Measurements from ENCODE around the gene TEAD3.

The TEAD3 gene

DNA sequence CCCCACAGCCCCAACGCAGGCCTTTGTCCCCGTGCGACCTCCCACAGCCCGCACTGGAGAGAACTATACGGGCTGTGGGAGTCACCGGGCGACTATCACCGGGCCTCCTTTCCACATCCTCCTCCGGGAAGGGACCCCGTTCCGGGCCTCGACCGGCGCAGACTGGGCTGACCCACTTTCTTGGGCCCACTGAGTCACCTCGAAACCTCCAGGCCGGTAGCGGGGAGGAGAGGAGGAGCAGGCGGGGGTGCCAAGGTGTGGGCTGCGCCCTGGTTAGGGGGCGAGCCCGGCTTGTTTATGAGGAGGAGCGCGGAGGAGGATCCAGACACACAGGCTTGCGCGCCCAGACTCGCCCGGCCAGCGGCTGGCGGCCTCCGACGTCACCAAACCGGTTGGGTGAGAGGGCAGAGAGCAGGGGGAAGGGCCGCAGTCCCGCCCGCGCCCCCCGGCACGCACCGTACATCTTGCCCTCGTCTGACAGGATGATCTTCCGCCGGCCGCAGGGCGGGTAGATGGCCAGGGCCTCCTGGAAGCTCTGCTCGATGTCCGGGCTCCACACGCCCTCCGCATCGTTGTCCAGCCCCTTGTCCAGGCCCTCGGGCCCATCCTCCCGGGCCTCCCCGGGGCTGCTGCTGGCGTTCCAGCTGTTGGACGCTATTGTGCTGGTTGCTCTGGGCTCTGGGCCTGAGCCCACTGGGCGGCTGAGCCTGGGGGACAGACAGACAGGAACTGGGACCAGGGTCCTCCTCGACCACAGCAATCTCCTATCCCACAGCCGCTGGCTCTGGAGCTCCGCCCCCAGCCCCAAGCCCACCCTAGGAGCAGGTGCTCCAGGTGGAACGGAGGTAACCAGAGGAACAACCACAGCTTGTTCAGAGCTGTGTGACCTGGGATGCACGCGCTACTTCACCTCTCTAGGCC is 10.6 kb downstream of the TEAD3 start:
- DNase-seq (ENCODE audit: low read depth), result peak; percentile 66
- TF ChIP-seq, protein P1, sequence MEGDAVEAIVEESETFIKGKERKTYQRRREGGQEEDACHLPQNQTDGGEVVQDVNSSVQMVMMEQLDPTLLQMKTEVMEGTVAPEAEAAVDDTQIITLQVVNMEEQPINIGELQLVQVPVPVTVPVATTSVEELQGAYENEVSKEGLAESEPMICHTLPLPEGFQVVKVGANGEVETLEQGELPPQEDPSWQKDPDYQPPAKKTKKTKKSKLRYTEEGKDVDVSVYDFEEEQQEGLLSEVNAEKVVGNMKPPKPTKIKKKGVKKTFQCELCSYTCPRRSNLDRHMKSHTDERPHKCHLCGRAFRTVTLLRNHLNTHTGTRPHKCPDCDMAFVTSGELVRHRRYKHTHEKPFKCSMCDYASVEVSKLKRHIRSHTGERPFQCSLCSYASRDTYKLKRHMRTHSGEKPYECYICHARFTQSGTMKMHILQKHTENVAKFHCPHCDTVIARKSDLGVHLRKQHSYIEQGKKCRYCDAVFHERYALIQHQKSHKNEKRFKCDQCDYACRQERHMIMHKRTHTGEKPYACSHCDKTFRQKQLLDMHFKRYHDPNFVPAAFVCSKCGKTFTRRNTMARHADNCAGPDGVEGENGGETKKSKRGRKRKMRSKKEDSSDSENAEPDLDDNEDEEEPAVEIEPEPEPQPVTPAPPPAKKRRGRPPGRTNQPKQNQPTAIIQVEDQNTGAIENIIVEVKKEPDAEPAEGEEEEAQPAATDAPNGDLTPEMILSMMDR (IDR thresholded peaks at IDR 0.05; ENCODE audit: low read length, missing control alignments), result no peak
- no peak overlapping the region for H3K4me3 ChIP-seq (replicated peaks; ENCODE audit: low read depth, low read length)

DNA sequence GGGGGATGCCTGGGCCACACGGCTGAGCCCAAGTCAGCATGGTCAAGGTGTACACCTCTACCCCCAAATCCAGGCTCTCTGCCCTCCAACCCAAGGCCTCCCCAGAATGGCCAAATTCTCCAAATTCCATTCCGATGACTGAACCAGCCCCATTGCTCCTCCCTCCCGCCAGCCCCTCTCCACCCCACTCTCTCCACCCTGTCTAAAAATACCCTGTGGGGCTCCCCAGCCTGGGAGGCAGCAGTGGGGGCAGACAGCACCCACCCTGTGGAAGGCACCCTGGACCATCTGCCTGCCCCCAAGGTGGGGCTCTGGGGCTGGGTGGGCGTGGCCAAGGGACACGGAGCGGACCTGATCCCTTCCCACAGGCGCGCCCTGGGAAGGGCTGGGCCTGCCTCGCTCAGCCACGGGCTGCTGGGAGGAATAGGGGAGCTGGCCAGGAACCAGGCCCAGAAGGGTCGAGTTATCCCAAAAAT is 11.4 kb downstream of the TEAD3 start:
- TF ChIP-seq, protein P1 (IDR thresholded peaks at IDR 0.05; ENCODE audit: low read length, missing control alignments), result no peak
- DNase-seq (ENCODE audit: low read depth), result peak; percentile 56
- no peak overlapping the region for H3K4me3 ChIP-seq (replicated peaks; ENCODE audit: low read depth, low read length)

DNA sequence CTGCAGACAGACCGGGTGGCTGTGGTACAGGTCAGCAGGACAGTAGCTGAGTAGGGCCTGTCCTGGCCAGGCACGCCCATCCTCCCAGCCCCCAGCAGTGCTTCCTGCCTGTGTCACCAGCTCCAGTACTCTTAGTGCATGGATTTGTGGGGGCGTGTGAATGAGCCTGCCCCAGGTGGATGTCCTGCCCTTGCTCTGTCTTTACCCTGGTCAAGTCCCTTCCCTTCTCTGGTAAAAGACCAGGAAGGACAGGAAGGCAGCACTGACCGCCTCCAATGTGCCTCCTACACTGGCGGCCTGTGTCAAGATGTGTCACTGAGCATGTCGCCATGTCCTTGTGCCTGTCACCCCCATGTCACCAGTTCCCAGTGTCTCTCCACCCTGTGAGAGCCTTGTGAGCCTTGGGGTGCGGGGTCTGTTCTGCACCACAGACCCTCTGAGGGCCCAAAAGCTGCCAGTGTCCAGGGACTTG is 11.9 kb downstream of the TEAD3 start:
- H3K4me3 ChIP-seq (replicated peaks; ENCODE audit: low read depth, low read length), result no peak overlapping the region
- TF ChIP-seq, protein P1 (IDR thresholded peaks at IDR 0.05; ENCODE audit: low read length, missing control alignments), result no peak
- no peak for DNase-seq (ENCODE audit: low read depth)

DNA sequence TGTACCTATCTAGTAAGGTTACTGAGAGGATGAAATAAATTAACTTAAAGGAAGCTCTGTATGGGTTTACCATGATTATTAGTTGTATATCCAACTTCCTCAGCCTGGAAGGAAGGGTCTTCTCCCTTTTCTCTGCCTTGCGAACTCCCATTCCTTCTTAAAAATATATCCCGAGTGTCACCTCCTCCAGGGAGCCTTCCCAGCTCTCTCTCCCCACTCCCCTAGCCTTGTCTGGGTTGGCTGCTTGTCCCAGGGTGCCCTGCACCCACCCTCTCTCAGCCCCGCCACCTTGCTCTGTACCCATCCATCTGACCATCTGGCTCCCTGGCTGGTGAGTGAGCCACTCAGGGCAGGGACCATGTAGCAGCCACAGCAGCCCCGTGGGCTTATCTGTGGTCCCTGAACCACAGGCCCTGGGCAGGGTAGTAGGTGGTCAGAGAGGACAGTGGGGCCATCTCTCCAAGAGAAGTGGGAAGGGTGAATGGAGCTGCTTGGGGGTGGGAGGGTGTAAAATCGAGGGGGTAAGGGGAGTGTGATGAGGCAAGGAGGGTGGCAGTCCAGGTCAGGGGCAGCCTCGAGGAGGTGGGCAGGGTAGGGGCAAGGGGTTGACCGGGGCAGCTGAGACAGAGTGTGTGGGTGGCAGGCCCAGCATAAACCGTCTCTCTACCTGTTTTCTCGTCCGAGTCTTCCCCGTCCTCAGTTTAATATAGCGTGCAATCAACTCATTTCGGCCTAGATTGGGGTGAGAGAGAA is 12.8 kb downstream of the TEAD3 start:
- no peak for DNase-seq (ENCODE audit: low read depth)
- no peak overlapping the region for H3K4me3 ChIP-seq (replicated peaks; ENCODE audit: low read depth, low read length)
- TF ChIP-seq, protein P1 (IDR thresholded peaks at IDR 0.05; ENCODE audit: low read length, missing control alignments), result no peak

DNA sequence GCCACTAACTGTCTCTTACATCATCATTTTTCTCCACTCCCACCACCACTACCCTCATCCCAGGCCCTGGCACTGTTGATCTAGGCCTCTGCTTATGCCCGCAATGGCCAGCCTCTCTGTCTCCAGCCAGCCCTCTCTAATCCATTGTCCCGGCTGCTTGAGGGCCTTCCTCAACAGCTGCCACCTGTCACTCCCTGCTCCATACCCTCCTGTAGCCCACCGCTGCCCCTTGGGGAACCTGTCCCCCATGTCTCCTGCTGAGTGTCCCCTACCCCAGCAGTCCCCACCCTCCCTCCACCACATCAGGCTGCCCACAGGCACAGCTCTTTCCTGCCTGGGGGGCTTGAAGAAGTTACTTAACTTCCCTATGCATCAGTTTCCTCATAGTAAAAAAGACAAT is 13.4 kb downstream of the TEAD3 start:
- no peak overlapping the region for H3K4me3 ChIP-seq (replicated peaks; ENCODE audit: low read depth, low read length)
- TF ChIP-seq, protein P1 (IDR thresholded peaks at IDR 0.05; ENCODE audit: low read length, missing control alignments), result no peak
- DNase-seq (ENCODE audit: low read depth), result no peak

- DNase-seq (ENCODE audit: low read depth), result no peak
- TF ChIP-seq, protein P1 (IDR thresholded peaks at IDR 0.05; ENCODE audit: low read length, missing control alignments), result no peak
- H3K4me3 ChIP-seq (replicated peaks; ENCODE audit: low read depth, low read length), result no peak overlapping the region
Measured at GRCh38 chr6:35483062-35483461, 13.8 kb downstream of the TEAD3 start.
